HG03520 (cell line): ENCODE measurements around the gene CXorf49B.
"Not testable (repeated sequence)": the region's sequence is repeated elsewhere in the genome, so short reads cannot be mapped to it uniquely, and the experiment has no call there.

Experiments used
- ATAC-seq: cut with Tn5 transposase; IDR thresholded peaks from one replicate; pipeline ENCODE4 v1.9.1; 2021; ENCODE audit warnings: mild to moderate bottlenecking, moderate library complexity; ENCODE audit not compliant: unreplicated experiment

CXorf49B gene

DNA sequence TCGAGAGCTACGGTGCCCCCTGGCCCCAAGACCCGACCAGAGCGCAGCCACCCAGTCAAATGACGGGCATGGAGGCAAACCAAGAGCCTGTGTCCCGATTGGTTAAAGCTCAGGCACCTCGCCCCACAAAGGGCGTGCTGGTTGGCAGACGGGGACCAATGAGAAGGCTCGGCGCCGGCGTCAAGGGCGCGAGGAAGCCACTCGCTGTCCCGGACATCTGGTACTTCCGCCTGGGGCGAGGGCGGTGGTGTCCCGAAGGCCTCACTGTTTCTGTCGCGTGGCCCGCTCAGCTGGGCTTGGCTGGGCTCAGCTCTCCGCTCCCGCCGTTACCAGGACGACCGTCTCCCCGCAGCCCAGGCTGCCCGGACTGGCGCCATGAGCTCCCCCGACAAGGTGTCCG, at the start of gene CXorf49B:
CXorf49B (plus strand) TSS at position 301 of the 400 bp plus-strand sequence; CDS start at position 376, 75 bp downstream.
- not testable (repeated sequence) for ATAC-seq

DNA sequence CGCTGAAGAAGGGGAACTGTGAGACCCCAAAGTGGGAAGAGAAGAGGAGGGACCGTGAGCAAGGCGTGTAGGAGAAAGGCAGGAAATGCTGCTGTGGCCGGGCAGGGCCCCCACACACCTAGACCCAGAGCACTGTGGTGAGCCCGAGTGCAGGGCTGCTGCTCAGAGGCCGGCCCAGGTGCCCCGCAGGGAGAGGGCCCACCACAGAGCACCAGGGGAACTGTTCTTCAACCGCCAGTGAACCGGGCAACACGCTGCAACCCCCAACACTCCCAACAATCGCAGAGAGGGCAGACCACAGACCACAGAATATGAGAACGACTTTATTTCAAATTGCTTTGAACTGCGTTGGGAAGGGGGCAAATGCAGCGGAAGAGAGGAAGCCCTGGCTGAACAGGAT, 49.1 kb upstream of the CXorf49B start:
- ATAC-seq, result not testable (repeated sequence)

DNA sequence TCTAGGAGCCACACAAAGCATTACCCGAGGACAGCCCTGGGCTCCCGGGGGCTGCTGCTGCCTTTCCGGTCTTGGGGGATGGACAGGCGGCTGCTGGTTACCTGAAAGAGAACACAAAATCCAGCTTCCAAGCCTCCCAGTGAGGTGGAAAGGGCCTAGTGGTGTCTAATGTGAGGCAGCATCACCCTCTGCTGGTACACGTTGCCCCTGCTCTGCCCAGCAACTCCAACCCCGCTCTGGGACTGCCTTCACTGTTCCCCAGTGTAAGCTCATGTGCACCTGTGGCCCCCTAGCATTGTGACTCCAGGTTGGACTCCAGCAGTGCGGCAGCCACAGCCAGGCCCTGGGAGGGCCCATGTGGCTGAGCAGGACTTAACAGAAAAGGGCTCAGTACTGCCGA, 47.6 kb upstream of the CXorf49B start:
- ATAC-seq, result not testable (repeated sequence)

DNA sequence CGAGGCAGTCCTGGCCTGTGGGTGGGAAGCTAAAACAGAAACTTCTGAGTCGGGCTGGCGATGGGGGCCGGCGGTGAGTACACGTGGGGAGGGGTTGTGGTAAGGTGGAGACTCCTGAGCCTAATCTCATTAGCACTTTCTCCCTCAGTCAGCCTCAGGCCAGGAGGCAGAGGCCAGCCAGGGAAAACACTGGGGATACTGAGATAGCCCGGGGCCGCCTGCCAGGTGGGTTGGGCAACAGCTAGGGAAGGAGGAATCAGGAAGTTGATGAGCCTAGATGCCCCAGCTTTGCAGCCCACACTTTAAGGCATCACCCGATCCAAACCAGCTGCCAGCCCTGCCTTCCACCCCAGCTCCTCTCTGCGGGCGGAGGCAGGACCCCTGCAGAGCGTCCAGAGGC, 46.8 kb upstream of the CXorf49B start:
- not testable (repeated sequence) for ATAC-seq

DNA sequence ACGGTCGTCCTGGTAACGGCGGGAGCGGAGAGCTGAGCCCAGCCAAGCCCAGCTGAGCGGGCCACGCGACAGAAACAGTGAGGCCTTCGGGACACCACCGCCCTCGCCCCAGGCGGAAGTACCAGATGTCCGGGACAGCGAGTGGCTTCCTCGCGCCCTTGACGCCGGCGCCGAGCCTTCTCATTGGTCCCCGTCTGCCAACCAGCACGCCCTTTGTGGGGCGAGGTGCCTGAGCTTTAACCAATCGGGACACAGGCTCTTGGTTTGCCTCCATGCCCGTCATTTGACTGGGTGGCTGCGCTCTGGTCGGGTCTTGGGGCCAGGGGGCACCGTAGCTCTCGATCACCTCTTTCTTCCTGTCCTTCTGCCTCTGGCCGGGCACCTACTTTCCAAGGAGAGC, 45.0 kb upstream of the CXorf49B start, which contains the start of gene CXorf49:
CXorf49 (minus strand) TSS at position 101 of the 400 bp plus-strand sequence. CDS start 134 bp downstream, outside the sequence.
- ATAC-seq, result not testable (repeated sequence)

DNA sequence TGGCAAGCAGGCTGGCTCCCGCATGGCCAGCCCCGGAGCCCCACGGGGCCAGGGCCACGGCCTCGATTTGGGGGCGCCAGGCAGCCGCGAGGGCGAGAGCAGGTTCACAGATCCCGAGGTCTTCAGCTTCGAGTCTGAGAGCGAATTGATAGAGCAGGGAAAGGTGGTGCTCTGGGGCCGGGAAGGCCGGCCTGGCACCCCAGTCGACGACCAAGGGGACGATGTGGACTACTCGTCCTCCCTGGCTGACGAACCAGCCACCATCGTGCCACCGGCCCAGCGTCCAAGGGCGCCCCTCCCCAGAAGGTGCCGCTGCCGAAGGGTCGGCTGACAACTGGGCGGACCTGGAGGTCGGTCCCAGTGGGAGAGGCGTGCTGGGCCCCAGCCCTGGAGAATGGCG, 44.0 kb upstream of the CXorf49B start:
- ATAC-seq, result not testable (repeated sequence)

DNA sequence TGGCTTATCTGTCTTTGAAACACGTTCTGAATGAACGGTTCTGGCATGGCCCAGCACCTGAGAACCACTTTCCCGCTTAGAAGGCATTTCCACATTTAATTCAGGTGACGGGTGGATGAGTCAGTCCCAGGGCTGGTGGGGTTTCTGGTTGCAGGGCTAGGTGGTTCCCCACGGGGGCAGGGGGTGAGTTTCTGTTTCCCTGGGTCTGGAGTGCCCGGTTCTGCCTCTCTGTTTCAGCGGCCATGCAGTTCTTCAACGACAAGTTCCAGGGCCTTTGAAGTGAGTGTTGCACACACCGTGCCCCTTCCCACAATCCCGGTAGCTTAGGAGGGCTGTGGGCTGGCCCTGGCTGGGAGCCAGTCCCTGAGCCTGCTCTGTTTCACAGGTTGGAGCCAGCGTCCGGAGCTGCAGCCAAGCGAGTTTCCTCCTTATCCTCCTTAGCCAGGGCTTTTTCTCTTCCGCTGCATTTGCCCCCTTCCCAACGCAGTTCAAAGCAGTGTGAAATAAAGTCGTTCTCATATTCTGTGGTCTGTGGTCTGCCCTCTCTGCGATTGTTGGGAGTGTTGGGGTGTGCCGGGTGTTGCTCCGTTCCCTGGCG, 42.8 kb upstream of the CXorf49B start:
- ATAC-seq, result not testable (repeated sequence)

DNA sequence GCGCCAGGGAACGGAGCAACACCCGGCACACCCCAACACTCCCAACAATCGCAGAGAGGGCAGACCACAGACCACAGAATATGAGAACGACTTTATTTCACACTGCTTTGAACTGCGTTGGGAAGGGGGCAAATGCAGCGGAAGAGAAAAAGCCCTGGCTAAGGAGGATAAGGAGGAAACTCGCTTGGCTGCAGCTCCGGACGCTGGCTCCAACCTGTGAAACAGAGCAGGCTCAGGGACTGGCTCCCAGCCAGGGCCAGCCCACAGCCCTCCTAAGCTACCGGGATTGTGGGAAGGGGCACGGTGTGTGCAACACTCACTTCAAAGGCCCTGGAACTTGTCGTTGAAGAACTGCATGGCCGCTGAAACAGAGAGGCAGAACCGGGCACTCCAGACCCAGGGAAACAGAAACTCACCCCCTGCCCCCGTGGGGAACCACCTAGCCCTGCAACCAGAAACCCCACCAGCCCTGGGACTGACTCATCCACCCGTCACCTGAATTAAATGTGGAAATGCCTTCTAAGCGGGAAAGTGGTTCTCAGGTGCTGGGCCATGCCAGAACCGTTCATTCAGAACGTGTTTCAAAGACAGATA, 2.4 kb upstream of the CXorf49B start:
- ATAC-seq, result not testable (repeated sequence)

DNA sequence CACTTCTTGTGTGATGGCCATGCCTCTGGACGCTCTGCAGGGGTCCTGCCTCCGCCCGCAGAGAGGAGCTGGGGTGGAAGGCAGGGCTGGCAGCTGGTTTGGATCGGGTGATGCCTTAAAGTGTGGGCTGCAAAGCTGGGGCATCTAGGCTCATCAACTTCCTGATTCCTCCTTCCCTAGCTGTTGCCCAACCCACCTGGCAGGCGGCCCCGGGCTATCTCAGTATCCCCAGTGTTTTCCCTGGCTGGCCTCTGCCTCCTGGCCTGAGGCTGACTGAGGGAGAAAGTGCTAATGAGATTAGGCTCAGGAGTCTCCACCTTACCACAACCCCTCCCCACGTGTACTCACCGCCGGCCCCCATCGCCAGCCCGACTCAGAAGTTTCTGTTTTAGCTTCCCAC, 1.7 kb downstream of the CXorf49B start:
- ATAC-seq, result not testable (repeated sequence)

DNA sequence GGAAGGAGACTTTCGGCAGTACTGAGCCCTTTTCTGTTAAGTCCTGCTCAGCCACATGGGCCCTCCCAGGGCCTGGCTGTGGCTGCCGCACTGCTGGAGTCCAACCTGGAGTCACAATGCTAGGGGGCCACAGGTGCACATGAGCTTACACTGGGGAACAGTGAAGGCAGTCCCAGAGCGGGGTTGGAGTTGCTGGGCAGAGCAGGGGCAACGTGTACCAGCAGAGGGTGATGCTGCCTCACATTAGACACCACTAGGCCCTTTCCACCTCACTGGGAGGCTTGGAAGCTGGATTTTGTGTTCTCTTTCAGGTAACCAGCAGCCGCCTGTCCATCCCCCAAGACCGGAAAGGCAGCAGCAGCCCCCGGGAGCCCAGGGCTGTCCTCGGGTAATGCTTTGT, 2.5 kb downstream of the CXorf49B start:
- not testable (repeated sequence) for ATAC-seq

DNA sequence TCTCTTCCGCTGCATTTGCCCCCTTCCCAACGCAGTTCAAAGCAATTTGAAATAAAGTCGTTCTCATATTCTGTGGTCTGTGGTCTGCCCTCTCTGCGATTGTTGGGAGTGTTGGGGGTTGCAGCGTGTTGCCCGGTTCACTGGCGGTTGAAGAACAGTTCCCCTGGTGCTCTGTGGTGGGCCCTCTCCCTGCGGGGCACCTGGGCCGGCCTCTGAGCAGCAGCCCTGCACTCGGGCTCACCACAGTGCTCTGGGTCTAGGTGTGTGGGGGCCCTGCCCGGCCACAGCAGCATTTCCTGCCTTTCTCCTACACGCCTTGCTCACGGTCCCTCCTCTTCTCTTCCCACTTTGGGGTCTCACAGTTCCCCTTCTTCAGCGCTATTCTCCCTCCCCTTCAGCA, 4.0 kb downstream of the CXorf49B start:
- ATAC-seq, result not testable (repeated sequence)

DNA sequence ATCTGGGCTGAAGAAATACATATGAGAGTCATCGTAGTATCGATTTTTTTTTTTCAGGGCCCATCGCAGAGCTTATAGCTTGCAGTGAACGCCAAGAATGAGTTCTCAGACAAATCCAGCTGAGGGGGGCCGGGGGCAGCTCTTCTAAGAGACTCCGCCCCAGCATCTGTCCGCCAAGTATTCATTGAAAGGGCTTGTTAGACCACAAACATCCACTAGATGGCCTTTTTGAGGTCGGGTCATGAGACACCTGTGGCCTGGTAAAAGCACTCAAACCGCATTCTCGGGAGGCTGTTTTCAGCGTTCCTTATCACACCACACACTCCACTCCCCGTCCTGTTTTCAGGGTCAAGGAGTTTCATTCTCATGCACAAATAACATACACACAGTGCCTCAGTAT, 15.2 kb downstream of the CXorf49B start:
- not testable (repeated sequence) for ATAC-seq

DNA sequence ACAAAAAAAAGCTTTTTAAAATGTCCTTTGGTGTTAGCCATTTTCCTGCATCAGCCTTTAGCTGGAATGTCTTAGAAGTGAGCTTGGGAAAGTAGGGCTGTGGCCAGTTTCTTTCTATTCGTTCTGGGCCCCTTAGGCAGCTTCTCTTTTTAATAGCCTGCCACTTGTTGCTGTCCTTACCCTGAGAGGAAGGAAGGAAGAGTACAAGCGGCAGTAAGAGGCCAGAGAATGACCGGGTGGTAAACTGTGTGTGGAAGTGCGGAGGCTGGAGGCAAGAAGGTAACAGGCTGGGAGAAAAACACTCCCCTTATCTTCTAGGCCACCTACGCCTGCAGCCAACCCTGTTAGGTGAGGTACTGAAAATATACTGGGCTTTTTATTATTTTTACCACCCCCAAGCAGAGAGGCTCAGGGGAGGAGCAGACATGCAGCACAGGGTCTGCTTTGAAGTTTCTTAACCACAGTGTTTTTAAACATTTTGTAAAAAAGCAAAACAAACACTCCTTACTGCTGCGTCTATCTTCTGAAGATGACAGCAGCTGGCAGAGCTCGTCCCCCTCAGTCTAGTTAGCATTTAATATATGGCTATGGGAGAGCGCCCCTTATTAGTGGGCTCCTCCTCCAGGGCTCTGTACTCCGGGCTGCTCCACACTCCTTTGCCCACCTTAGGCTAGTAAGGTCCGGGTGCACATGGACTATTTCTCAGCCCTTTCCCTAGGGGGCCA, 19.2 kb downstream of the CXorf49B start:
- not testable (repeated sequence) for ATAC-seq

DNA sequence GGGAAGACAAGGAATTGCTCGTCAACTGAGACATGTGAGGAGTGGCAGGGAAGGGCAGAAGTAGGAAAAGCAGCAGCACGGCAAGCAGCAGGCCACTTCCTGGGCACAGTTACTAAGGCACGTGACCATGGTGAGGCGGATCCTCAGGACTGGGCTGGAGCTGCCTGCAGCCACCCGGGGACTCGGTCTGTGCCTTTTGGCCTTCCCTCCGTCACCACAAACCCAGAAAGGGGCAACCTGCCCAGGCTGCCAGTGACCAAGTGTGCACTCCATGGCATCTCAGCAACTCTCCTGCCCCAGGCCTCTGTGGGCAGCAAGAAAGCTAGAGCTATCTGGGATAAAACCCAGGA, 19.8 kb downstream of the CXorf49B start:
- not testable (repeated sequence) for ATAC-seq

DNA sequence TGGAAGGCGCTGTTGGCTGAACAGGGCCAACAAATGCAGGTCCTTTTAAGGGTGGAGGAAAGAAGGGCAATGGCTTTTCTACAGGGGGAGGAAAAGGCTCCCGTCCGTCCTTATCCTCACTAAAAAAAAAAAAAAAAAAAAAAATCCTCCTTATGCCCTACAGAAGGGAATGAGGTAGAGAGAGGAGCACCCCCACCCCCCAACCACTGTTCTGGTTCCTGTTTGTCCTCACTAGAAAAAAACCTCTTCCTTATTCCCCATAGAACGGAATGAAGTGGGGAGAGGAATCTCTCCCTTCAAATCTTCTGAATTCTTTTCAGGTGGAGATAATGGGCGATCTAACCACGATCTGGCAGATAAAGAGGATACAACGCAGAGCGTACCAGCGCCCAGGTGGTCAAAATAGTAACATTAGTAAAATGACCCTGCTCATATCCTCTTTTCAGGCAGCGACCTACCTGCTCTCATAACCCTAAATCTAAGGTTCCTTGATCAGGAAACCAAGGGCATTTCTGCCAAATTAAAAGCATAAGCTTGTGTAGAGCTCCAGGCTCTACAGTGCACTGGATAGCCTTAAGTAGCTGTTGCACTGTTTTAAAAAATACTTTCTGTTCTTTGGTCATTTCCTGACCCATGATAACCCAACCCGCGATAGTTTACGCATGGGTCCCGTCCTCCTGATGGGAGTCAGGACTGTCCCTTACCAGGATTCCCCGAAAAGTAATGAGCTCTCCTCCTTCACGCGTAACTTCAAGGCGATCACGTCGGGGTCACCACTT, 20.6 kb downstream of the CXorf49B start:
- not testable (repeated sequence) for ATAC-seq

DNA sequence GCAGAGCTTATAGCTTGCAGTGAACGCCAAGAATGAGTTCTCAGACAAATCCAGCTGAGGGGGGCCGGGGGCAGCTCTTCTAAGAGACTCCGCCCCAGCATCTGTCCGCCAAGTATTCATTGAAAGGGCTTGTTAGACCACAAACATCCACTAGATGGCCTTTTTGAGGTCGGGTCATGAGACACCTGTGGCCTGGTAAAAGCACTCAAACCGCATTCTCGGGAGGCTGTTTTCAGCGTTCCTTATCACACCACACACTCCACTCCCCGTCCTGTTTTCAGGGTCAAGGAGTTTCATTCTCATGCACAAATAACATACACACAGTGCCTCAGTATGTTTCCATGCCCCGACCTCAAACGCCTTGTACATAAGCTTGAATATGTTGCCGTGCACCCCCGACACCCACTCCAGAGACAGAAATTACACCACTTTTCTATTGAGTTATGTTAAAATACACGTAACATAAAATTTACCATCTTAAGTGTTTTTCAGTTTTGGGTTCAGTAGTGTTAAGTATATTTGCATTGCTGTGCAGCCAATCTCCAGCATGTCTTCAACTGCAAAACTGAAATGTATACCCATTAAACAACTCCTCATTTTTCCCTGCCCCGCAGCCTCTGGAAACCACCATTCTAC, 21.3 kb downstream of the CXorf49B start:
- not testable (repeated sequence) for ATAC-seq

DNA sequence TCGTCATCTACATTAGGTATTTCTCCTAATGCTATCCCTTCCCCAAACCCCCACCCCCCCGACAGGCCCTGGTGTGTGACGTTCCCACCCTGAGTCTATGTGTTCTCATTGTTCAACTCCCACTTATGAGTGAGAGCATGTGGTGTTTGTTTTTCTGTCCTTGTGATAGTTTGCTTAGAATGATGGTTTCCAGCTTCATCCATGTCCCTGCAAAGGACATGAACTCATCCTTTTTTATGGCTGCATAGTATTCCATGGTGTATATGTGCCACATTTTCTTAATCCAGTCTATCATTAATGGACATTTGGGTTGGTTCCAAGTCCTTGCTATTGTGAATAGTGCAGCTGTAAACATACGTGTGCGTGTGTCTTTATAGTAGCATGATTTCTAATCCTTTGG, 43.3 kb downstream of the CXorf49B start:
- not testable (repeated sequence) for ATAC-seq

DNA sequence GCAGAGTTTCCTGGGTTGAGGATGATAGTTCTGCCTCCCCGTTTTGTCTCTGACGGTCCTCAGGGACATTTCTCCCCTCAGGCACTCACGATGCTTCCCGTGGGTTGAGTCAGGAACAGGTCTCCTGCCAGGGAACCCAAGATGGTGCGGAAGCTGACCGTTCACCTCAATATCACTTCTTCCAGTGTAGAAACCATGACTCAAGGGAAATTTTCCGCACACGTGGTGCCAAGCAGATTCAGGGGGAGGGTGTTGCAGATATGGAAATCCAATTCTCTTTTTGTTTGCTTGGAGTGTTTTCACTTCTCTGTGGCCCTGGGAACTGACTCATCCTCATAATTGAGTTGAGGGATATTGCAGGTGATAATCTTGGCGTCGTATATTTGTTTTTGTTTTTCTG, 46.7 kb downstream of the CXorf49B start:
- no peak for ATAC-seq

DNA sequence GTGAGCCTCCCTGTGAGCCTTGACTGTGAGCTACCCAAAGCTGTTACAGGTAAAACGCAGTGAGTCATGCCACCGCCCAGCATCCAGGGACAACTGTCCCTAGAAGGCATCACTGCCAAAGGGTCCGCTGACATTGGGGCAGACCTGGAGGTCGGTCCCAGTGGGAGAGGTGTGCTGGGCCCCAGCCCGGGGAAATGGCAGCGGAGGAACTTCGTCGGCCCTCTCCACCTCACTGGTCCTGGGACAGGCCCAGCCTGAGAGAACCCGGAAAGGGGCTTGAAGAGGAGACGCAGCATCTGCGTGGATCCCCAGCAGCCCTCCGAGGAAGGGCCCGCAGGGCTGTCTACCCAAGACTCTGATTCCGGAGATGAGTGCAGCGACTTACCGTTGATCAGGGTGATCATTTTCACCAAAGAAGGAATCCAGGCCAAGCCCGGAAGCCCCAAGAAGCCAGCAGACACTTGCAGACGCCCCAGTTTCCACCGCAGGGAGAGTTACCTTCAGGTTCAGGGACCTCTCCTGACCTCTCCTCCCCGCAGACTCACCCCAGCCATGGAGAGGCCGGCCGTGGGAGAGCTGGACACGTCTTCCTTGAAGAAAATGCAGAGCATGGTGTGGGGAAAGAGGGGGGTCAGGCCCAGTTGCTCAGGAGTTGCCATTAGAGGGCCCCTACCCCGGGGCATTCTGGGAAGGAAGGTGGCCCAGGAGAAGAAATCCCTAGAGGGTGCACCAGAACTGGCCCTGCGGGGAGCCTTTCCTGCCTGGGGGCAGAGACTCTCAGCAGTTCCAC, 51.2 kb downstream of the CXorf49B start:
- no peak for ATAC-seq
